ENCODE results near the gene STAT3. TPM values are rescaled to one million over a fixed set of nuclear protein-coding genes. Genes with fewer than 3 reads are reported as not detected.

STAT3 gene
- total and polyA plus RNA-seq, 2 of the 13 experiments (the other 11 are each of a cell fraction or from before 2014, with no cell fraction given): 61.8 to 62.4 TPM

DNA sequence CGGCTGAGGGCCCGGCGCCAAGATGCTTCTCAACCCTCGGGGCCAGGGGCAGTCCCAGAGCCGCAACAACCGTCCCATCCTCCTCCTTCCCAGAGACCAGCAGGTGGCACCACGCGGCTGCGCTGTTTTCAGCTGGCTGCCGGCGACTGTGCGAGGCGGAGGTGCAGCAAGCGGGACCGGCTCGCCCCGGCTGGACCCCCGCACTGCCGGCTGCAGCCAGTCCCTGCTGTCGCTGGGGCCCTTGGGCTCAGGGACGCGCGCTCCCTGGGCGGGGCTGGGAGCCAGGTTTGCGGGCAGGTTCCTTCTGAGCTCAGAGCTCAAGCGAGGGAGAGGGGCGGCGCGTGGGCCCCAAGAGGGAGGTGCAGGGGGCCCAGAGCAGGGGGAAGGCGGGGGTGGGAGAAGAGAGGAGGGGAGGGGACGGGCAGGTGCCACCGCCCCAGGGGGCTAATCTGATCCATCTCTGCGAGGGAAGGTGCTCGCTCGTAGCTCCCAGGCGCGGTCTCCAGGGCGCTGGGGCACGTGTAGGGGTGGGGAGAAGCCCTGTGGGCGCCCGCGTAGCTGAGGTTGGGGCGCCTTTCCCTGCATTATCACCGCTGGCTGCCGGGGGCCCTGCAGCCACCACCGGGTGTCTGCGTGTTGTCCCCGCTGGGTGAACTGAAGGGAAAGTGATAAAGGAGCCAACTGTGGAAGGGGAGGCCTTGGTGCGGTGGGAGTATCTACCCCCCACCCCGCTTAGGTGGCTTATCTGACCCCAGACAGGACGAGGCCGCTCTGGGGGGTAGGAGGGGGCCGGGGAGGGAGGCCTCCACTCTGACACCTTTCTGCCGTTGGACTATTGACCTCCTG lies 75.7 kb downstream of the STAT3 start (continued):
- TF ChIP-seq ZNF484 (CRISPR knock-in tag; IDR thresholded peaks at IDR 0.05; ENCODE audit: borderline replicate concordance, low read depth): 0 out of 2 replicates have a peak, but pooled peaks have one; percentile 34
- peak; percentile 42; the same call in 1 of the 2 replicates for TF ChIP-seq DRAP1 (CRISPR knock-in tag; IDR thresholded peaks at IDR 0.05)
- TF ChIP-seq HOXD1 (CRISPR knock-in tag; IDR thresholded peaks at IDR 0.05): no peak; the same call in 1 of the 2 replicates
- no peak for TF ChIP-seq ZNF891 (CRISPR knock-in tag; IDR thresholded peaks at IDR 0.05)
- TF ChIP-seq POLR2G (IDR thresholded peaks at IDR 0.05; ENCODE audit: low read depth, low read length): peak; percentile 70; the same call in 1 of the 2 replicates
- TF ChIP-seq FOXA1 (IDR thresholded peaks at IDR 0.05): no peak
- peak; percentile 44; the same call in 1 of the 2 replicates for TF ChIP-seq FOXA1 (CRISPR knock-in tag; IDR thresholded peaks at IDR 0.05)
- peak; percentile 97 for TF ChIP-seq ZSCAN31 (CRISPR knock-in tag; IDR thresholded peaks at IDR 0.05; ENCODE audit: low read depth)
- TF ChIP-seq ZNF101 (CRISPR knock-in tag; IDR thresholded peaks at IDR 0.05; ENCODE audit: borderline replicate concordance, low read depth): no peak
- peak; percentile 94; the same call in 1 of the 2 replicates for TF ChIP-seq MEIS1 (CRISPR knock-in tag; IDR thresholded peaks at IDR 0.05; ENCODE audit: borderline replicate concordance)
- TF ChIP-seq PHB2 (IDR thresholded peaks at IDR 0.05; ENCODE audit: partially characterized antibody): no peak
- TF ChIP-seq TSC22D2 (CRISPR knock-in tag; IDR thresholded peaks at IDR 0.05; ENCODE audit: borderline replicate concordance): peak; percentile 76; the same call in 1 of the 2 replicates
- TF ChIP-seq, protein P1, sequence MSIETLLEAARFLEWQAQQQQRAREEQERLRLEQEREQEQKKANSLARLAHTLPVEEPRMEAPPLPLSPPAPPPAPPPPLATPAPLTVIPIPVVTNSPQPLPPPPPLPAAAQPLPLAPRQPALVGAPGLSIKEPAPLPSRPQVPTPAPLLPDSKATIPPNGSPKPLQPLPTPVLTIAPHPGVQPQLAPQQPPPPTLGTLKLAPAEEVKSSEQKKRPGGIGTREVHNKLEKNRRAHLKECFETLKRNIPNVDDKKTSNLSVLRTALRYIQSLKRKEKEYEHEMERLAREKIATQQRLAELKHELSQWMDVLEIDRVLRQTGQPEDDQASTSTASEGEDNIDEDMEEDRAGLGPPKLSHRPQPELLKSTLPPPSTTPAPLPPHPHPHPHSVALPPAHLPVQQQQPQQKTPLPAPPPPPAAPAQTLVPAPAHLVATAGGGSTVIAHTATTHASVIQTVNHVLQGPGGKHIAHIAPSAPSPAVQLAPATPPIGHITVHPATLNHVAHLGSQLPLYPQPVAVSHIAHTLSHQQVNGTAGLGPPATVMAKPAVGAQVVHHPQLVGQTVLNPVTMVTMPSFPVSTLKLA (IDR thresholded peaks at IDR 0.05): 0 out of 2 replicates have a peak, but pooled peaks have one; percentile 8
- TF ChIP-seq, protein P2, sequence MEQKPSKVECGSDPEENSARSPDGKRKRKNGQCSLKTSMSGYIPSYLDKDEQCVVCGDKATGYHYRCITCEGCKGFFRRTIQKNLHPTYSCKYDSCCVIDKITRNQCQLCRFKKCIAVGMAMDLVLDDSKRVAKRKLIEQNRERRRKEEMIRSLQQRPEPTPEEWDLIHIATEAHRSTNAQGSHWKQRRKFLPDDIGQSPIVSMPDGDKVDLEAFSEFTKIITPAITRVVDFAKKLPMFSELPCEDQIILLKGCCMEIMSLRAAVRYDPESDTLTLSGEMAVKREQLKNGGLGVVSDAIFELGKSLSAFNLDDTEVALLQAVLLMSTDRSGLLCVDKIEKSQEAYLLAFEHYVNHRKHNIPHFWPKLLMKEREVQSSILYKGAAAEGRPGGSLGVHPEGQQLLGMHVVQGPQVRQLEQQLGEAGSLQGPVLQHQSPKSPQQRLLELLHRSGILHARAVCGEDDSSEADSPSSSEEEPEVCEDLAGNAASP (CRISPR knock-in tag; IDR thresholded peaks at IDR 0.05; ENCODE audit: borderline replicate concordance): peak; percentile 49; the same call in 1 of the 2 replicates
- peak; percentile 46; the same call in 1 of the 2 replicates for TF ChIP-seq ESRRA (CRISPR knock-in tag; IDR thresholded peaks at IDR 0.05; ENCODE audit: low read depth)
- TF ChIP-seq HDAC6 (IDR thresholded peaks at IDR 0.05; ENCODE audit: low read depth, low read length): no peak
- 0 out of 2 replicates have a peak, but pooled peaks have one; percentile 28 for TF ChIP-seq RCOR2 (CRISPR knock-in tag; IDR thresholded peaks at IDR 0.05)
- no peak for TF ChIP-seq SP1 (IDR thresholded peaks at IDR 0.05)
- TF ChIP-seq SP1 (CRISPR knock-in tag; IDR thresholded peaks at IDR 0.05): peak; percentile 58; the same call in 1 of the 2 replicates
- no peak for TF ChIP-seq PRDM15 (CRISPR knock-in tag; IDR thresholded peaks at IDR 0.05)
- no peak for TF ChIP-seq ZNF382 (CRISPR knock-in tag; IDR thresholded peaks at IDR 0.05; ENCODE audit: borderline replicate concordance)
- peak; percentile 87 for TF ChIP-seq STAG1 (CRISPR knock-in tag; IDR thresholded peaks at IDR 0.05)
- TF ChIP-seq ARNT2 (CRISPR knock-in tag; IDR thresholded peaks at IDR 0.05; ENCODE audit: low read depth): peak; percentile 76; the same call in 1 of the 2 replicates
